SK-N-MC (cell line): ENCODE results near the gene MYBPH.

Experiments
- DNase-seq: peaks from one replicate; pipeline ENCODE4 v3.0.0-alpha.2; 2011; ENCODE audit warnings: low read depth, low spot score
- H3K27ac ChIP-seq: fragments of 200-600 bp; sonication (generic); 2 replicates; pipeline ENCODE4 v1.5.1; 2016; ENCODE audit warnings: mixed run types
- H3K36me3 ChIP-seq: fragments of 200-600 bp; sonication (generic); 2 replicates; pipeline ENCODE4 v1.6.1; 2017; ENCODE audit warnings: antibody characterized with exemption, low read length, mixed read lengths; ENCODE audit not compliant: insufficient read depth
- H3K4me3 ChIP-seq: fragments of 200-600 bp; sonication (generic); 2 replicates; pipeline ENCODE4 v1.5.1; 2016
- H3K9ac ChIP-seq: fragments of 200-600 bp; sonication (generic); 2 replicates; pipeline ENCODE4 v1.8.0; 2017; ENCODE audit warnings: mixed run types, mixed read lengths; ENCODE audit not compliant: insufficient read length
- H3K9me3 ChIP-seq: fragments of 200-600 bp; sonication (generic); 2 replicates; pipeline ENCODE4 v1.6.1; 2017; ENCODE audit warnings: low read depth, mild to moderate bottlenecking, antibody characterized with exemption, low read length, moderate library complexity, mixed read lengths
- EZH2 ChIP-seq: fragments of 200-600 bp; sonication (generic); IDR thresholded peaks from one replicate; pipeline ENCODE4 v1.6.1; 2017; ENCODE audit warnings: antibody characterized with exemption
- FOXP2 ChIP-seq: optimal IDR thresholded peaks from 2 replicates; pipeline ENCODE3; 2011; ENCODE audit warnings: mild to moderate bottlenecking, moderate library complexity; ENCODE audit not compliant: insufficient read depth; ENCODE audit errors: extremely low read length, control extremely low read depth
- POLR2AphosphoS5 ChIP-seq: IDR thresholded peaks from 2 replicates; pipeline ENCODE4 v1.6.1; 2012; ENCODE audit warnings: mild to moderate bottlenecking, low read depth, low read length, borderline replicate concordance

MYBPH gene, protein sequence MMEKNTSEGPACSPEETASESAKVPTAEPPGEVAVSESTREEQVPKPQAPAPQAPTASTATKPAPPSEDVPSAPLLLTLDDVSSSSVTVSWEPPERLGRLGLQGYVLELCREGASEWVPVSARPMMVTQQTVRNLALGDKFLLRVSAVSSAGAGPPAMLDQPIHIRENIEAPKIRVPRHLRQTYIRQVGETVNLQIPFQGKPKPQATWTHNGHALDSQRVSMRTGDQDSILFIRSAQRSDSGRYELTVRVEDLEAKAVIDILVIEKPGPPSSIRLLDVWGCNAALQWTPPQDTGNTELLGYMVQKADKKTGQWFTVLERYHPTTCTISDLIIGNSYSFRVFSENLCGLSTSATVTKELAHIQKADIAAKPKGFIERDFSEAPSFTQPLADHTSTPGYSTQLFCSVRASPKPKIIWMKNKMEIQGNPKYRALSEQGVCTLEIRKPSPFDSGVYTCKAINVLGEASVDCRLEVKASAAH

DNA sequence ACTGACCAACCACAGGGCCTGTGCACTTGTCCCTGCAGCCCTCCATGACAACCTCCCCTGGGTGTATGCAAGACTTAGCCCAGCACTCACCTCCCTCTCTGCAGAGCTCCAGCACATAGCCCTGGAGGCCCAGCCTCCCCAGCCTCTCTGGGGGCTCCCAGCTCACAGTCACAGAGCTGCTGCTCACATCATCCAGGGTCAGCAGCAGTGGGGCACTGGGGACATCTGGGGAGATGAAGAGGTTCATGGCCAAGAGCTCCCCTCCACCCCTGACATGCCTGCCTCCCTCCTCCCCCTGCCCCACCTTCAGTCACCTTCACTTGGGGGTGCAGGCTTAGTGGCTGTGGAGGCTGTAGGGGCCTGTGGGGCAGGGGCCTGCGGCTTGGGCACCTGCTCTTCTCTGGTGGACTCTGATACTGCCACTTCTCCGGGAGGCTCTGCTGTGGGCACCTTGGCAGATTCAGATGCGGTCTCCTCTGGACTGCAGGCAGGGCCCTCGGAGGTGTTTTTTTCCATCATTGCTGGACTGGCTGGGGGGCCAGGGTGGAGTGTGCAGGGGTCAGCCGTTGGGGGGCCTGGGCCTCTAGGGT, at the start of gene MYBPH:
MYBPH (minus strand) TSS at position 590 of the 590 bp plus-strand sequence; CDS start at position 519, 71 bp downstream.
- no peak for TF ChIP-seq EZH2
- TF ChIP-seq POLR2AphosphoS5 = no peak
- no peak for TF ChIP-seq FOXP2
- Histone ChIP-seq H3K36me3 (no peaks in the 10 kb centered on the region), H3K4me3 (no peak within 1 kb of the TSS), H3K27ac (no peak within 1 kb of the TSS), H3K9ac (no peak within 1 kb of the TSS), H3K9me3 (no peaks in the 10 kb centered on the region)
- DNase-seq = no peak

DNA sequence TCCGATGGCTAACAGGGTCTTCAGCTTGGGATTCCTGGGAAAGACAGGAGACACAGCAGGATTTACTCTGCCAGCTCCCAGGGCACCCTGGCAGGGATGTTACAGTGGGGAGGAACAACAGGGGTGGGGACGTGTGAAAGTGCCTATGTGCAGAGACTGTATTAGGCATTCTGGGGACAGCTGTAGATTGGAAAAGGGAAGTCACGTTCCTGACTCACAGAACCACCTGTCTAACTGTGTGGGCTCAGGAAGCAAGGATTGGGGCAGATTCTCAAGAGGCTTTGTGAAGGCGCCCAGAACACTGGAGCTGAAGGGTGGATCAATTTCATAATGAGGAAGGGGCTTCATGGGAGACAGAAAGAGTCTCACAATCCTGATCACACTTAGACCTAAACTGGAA, 49.4 kb upstream of the MYBPH start:
- H3K27ac ChIP-seq = no peak overlapping the region
- no peak overlapping the region for H3K9ac ChIP-seq
- H3K36me3 ChIP-seq = no peaks in the 10 kb centered on the region
- H3K9me3 ChIP-seq = no peaks in the 10 kb centered on the region
- no peak for DNase-seq
- no peak overlapping the region for H3K4me3 ChIP-seq
- TF ChIP-seq EZH2 = no peak
- no peak for TF ChIP-seq POLR2AphosphoS5
- no peak for TF ChIP-seq FOXP2

DNA sequence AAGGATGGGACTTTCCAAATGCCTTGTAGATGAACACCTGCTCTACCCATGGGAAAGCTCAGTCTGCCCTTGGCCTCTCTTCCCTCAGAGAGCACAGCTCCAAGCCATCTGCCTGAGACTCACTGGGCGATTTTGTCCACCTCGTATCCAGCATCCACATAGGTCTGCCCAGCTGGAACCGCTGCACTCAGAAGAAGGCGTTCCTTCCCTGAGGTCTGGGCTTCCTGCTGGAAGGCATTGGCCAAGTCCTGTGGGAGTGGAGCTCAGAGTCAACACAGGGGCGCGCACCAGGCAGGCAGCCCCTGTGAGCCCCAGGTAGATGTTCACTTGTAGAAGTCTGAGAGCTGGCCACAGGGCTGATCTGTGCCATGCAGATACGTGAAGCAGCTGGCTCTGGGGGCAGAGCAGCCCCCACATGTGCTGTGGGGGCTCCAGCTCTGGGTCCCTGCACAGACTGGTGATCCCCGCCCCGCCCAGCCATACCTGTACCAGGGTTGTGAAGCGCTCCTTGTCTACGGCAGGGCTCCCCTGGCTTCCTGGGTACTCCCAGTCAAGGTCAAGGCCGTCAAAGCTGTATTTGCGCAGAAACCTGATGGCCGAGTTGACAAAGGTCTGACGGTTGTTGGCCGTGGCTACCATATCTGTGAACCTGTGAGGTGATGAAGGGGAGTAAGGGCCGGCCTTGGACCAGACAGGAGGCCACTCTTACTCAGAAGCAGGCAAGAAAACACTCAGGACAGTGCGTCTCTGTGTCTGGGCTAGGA, 47.6 kb upstream of the MYBPH start:
- H3K36me3 ChIP-seq = no peaks in the 10 kb centered on the region
- TF ChIP-seq FOXP2 (no peak), POLR2AphosphoS5 (no peak), EZH2 (no peak)
- no peaks in the 10 kb centered on the region for H3K9me3 ChIP-seq
- no peak overlapping the region for H3K27ac ChIP-seq
- no peak for DNase-seq
- no peak overlapping the region for H3K9ac ChIP-seq
- no peak overlapping the region for H3K4me3 ChIP-seq

GRCh38 chr1:203219934-203220333, 44.3 kb upstream of the MYBPH start:
- Histone ChIP-seq H3K9me3 (no peaks in the 10 kb centered on the region), H3K36me3 (no peaks in the 10 kb centered on the region), H3K4me3 (no peak overlapping the region), H3K27ac (no peak overlapping the region), H3K9ac (no peak overlapping the region)
- no peak for DNase-seq
- no peak for TF ChIP-seq POLR2AphosphoS5
- no peak for TF ChIP-seq FOXP2
- no peak for TF ChIP-seq EZH2

GRCh38 chr1:203219171-203219570, 43.5 kb upstream of the MYBPH start:
- Histone ChIP-seq H3K27ac (no peak overlapping the region), H3K9ac (no peak overlapping the region), H3K9me3 (no peaks in the 10 kb centered on the region), H3K36me3 (no peaks in the 10 kb centered on the region), H3K4me3 (no peak overlapping the region)
- DNase-seq = no peak
- TF ChIP-seq EZH2 (no peak), FOXP2 (no peak), POLR2AphosphoS5 (no peak)

GRCh38 chr1:203217668-203218067, 42.0 kb upstream of the MYBPH start:
- H3K36me3 ChIP-seq = no peaks in the 10 kb centered on the region
- no peak overlapping the region for H3K9ac ChIP-seq
- no peak overlapping the region for H3K4me3 ChIP-seq
- no peak for TF ChIP-seq EZH2
- TF ChIP-seq POLR2AphosphoS5 = no peak
- no peak for TF ChIP-seq FOXP2
- no peak overlapping the region for H3K27ac ChIP-seq
- no peak for DNase-seq
- H3K9me3 ChIP-seq = no peaks in the 10 kb centered on the region

DNA sequence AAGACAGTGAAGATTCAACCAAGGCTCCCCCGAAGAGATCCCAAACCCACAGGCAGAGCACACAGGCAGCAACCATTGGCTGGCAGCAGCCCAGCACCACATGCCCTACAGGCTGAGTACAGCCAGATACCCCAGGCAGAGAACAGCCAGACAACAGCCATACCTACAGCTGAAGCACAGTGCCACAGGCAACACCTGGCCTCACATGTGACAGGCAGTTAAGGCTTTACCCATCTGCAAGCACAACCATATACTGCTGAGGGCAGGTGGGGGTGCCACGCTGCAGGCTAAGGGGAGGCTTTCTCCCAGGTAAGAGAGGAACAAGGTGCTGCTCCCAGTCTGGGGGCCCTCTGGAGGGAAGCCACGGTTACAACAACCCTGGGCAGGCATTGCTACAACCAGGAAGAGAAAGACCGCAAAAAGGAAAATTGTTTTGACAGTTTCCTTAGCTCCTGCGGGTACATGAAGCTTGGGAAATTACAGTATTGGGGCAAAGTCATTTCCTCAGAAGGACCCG, 41.6 kb upstream of the MYBPH start:
- H3K9ac ChIP-seq = no peak overlapping the region
- H3K36me3 ChIP-seq = no peaks in the 10 kb centered on the region
- no peaks in the 10 kb centered on the region for H3K9me3 ChIP-seq
- no peak overlapping the region for H3K4me3 ChIP-seq
- no peak overlapping the region for H3K27ac ChIP-seq
- no peak for DNase-seq
- no peak for TF ChIP-seq FOXP2
- no peak for TF ChIP-seq POLR2AphosphoS5
